AG04450 (cell line): ENCODE measurements around the gene NAGS. TPM values are rescaled to one million over a fixed set of nuclear protein-coding genes. Genes with fewer than 3 reads are reported as not detected.
"Not testable (repeated sequence)": the region's sequence is repeated elsewhere in the genome, so short reads cannot be mapped to it uniquely, and the experiment has no call there.

Experiments used
- CTCF ChIA-PET: fragments of 300-600, 350-600 bp; formaldehyde crosslinking; extraction: SDS; loops from one replicate; lab custom pipeline; 2022; ENCODE audit warnings: antibody characterized with exemption, inconsistent platforms; lab: Charles Lee
- POLR2A ChIA-PET: fragments of 350-600 bp; formaldehyde crosslinking; extraction: SDS; loops from one replicate; lab custom pipeline; 2021; ENCODE audit warnings: antibody characterized with exemption, inconsistent platforms; lab: Yijun Ruan, JAX
- DNase-seq: peaks from one replicate; pipeline ENCODE4 v3.0.0-alpha.2; 2011; ENCODE audit warnings: low read depth, low spot score
- H3K27ac ChIP-seq: one replicate; pipeline ENCODE4 v1.5.1; 2012; ENCODE audit warnings: low read depth, low read length, control low read depth
- H3K27me3 ChIP-seq: one replicate; pipeline ENCODE4 v1.6.0; 2012; ENCODE audit warnings: low read length; ENCODE audit not compliant: control insufficient read depth, insufficient read depth
- H3K4me3 ChIP-seq: 2 replicates; pipeline ENCODE4 v1.5.1; 2011; ENCODE audit warnings: mild to moderate bottlenecking, low read depth, low read length, control low read depth
- H3K9me3 ChIP-seq: 2 replicates; pipeline ENCODE4 v1.5.1; 2012; ENCODE audit warnings: low read length; ENCODE audit not compliant: control insufficient read depth, insufficient read depth
- CTCF ChIP-seq: IDR thresholded peaks from 2 replicates; pipeline ENCODE4 v1.5.1; 2011; ENCODE audit warnings: low read depth, low read length, control low read depth, inconsistent platforms
- polyA minus RNA-seq: library from RNA; depleted of rRNA, polyadenylated mRNA; stranded (reverse); fragments of >200 nt; gene quantifications from 2 replicates; pipeline ENCODE4 v1.2.3, GENCODE V29; 2011; rRNA and poly(A)+ RNA removed
- polyA plus RNA-seq: library from polyadenylated mRNA; depleted of rRNA; stranded (reverse); fragments of >200 nt; gene quantifications from 2 replicates; pipeline ENCODE4 v1.2.3, GENCODE V29; 2011; rRNA removed

NAGS gene
- polyA plus RNA-seq (0.93 and 1.1 TPM in 2 replicates), polyA minus RNA-seq (0.70 and 0.87 TPM in 2 replicates)

GRCh38 chr17:44004077-44004760, at the start of gene NAGS:
TSS of gene NAGS (plus strand) at chr17:44004622. CDS start at chr17:44004664, 42 bp downstream.
- H3K9me3 ChIP-seq = peaks cover 4% of the 10 kb centered on the region; the same call in 1 of the 2 replicates
- H3K27me3 ChIP-seq = peaks cover 9% of the 10 kb centered on the region
- DNase-seq = no peak
- TF ChIP-seq CTCF = no peak
- POLR2A ChIA-PET = no interaction called here
- CTCF ChIA-PET = interaction anchor here (0.6 to 1.5 kb wide), 4 partner anchors 60 to 158 kb away, joined by 3 to 7 read pairs (median 4); no protein-coding TSS in a partner anchor
- H3K4me3 ChIP-seq = 0 out of 2 replicates have a peak within 1 kb of the TSS, but pooled peaks have one; percentile 1
- no peak within 1 kb of the TSS for H3K27ac ChIP-seq

DNA sequence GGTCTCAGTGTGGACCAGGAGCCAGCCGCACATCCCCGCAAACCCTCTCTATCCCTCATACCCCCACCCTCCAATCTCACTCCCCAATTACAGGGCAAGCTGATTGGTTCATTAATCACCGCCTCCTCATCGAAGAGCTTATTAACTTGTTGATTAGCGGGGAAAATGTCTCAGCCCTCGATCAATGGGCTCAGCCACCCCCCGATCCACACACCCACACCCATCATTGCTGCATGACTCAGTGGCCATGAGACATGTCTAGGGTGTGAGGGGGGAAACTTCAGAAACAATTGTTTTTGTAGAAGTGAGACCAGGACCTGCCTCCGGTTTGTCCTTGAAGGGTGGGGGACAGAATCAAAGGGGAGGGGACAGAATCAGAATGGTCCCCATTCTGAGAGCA, 48.2 kb upstream of the NAGS start:
- no peak for TF ChIP-seq CTCF
- H3K27ac ChIP-seq = no peak overlapping the region
- ChIA-PET POLR2A (no interaction called here), CTCF (interaction anchor here (0.9 to 1.0 kb wide), 2 partner anchors 13 to 28 kb away, joined by 3 to 4 read pairs; no protein-coding TSS in a partner anchor)
- DNase-seq = no peak
- peaks cover 50% of the 10 kb centered on the region for H3K27me3 ChIP-seq
- no peak overlapping the region for H3K4me3 ChIP-seq
- H3K9me3 ChIP-seq = peaks cover 8% of the 10 kb centered on the region; the same call in 1 of the 2 replicates

DNA sequence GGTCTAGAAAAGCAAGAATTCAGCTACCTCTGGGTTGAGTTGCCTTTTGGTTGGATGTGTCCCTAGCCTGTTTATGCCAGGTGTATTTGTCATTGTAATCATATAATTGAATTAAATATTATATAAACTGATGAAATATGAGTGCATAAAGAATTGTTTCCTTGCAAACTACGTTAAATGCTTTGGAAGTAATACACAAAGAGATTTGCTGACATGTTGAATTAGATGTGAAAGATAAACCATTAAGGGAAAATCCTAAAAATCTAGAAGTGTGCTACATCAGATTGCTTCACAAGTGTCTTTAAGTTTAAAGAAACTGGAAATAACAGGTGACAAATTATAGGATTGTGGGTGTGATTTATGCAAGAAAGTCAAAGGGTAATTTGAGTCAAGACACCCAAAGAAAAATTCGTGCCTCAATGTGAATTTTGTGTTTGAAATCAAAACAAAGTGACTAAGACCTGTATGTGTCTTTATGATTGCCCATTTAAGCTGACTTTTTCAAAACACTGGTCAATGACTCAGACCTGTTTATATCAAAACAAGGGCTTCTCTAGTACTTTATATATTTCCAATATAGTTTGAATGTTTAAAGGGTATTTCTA, 45.6 kb upstream of the NAGS start:
- Histone ChIP-seq H3K9me3 (no peaks in the 10 kb centered on the region), H3K27ac (no peak overlapping the region), H3K27me3 (peaks cover 40% of the 10 kb centered on the region), H3K4me3 (no peak overlapping the region)
- TF ChIP-seq CTCF = no peak
- ChIA-PET CTCF (interaction anchor here (0.6 to 5.7 kb wide), 6 partner anchors 12 to 210 kb away, joined by 3 to 35 read pairs (median 4); partner anchors contain the start of gene PPY), POLR2A (no interaction called here)
- no peak for DNase-seq

GRCh38 chr17:43961292-43961691, 43.1 kb upstream of the NAGS start:
- DNase-seq, H3K9me3 ChIP-seq, H3K27ac ChIP-seq, H3K4me3 ChIP-seq, POLR2A ChIA-PET: not testable (repeated sequence)
- CTCF ChIA-PET = interaction anchor here (0.8 to 5.7 kb wide), 2 partner anchors 18 to 207 kb away, joined by 3 to 35 read pairs; partner anchors contain the start of gene PPY
- H3K27me3 ChIP-seq = peaks cover 28% of the 10 kb centered on the region

DNA sequence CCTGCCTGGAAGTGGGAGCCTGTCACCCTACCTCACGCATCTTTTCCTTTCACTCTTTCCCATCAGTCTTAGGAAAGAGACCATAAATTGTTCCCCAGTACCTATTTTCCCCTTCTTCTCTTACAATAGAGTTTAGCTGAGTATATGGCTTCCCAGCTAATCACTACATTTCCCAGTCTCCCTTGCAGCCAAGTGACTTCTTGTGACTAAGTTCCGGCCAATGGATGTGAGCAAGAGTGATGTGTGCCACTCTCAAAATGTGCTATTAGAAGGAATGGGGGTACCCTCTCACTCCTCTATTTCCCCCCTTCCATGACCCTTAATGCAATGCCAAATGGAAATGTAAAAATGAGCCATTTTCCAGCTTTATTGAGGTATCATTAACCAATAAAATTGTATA, 42.5 kb upstream of the NAGS start:
- Histone ChIP-seq H3K4me3 (no peak overlapping the region), H3K27ac (no peak overlapping the region), H3K27me3 (peaks cover 28% of the 10 kb centered on the region), H3K9me3 (no peaks in the 10 kb centered on the region)
- no peak for TF ChIP-seq CTCF
- POLR2A ChIA-PET = interaction anchor here (0.7 kb wide), 1 partner anchor 154 kb away, joined by 8 read pairs; no protein-coding TSS in a partner anchor
- CTCF ChIA-PET = interaction anchor here (0.8 to 5.7 kb wide), 2 partner anchors 19 to 206 kb away, joined by 3 to 35 read pairs; partner anchors contain the start of gene PPY
- DNase-seq = no peak
